ENCODE results near the gene RPRD1B. TPM values are rescaled to one million over a fixed set of nuclear protein-coding genes. Genes with fewer than 3 reads are reported as not detected.

The RPRD1B gene
- total and polyA plus RNA-seq, 2 of the 13 experiments (the other 11 are each of a cell fraction or from before 2014, with no cell fraction given) = 31.1 to 41.5 TPM

DNA sequence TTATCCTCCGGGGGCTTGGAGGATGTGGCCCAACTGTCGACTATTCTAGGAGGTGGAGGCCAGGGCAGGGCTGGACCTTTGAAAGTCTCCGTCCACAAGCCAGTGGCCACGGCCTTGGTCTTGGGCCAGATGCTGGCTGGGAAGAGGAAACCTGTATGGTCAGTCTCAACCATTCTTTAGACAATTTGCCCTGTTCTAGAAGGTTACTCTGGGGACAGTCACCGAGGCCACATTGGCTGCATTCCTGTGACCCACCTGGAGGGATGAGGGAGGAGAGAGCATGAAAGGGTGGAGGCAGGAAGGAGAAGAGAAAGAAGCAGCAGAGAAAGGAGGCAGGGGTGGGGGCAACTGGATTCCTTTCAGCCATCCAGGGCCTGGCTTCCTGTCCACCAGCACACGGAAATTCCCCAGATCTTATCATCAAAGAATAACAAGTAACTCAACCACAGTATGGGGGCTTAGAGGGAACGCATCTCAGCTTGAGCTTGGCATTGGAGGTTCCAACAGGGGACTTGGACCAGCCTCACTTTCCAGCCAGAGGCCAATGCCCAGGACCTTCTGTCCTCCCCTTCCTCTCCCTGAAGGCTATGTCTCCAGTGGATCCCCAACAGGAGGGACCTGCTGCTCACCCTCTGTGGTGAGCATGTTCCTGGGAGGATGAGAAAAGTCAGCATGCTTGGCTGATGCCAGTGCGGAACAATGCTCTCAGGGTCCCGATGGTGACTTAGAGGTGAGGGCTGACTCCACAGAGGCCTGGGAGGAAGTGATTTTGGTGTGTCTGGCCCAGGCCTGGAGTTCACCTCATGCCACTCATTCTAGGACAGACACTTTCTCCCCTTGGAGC is 101.1 kb downstream of the RPRD1B start (continued):
- TF ChIP-seq HIVEP1 (CRISPR knock-in tag; IDR thresholded peaks at IDR 0.05) = peak; percentile 61
- no peak for TF ChIP-seq SSRP1 (CRISPR knock-in tag; IDR thresholded peaks at IDR 0.05)
- TF ChIP-seq, protein P1, sequence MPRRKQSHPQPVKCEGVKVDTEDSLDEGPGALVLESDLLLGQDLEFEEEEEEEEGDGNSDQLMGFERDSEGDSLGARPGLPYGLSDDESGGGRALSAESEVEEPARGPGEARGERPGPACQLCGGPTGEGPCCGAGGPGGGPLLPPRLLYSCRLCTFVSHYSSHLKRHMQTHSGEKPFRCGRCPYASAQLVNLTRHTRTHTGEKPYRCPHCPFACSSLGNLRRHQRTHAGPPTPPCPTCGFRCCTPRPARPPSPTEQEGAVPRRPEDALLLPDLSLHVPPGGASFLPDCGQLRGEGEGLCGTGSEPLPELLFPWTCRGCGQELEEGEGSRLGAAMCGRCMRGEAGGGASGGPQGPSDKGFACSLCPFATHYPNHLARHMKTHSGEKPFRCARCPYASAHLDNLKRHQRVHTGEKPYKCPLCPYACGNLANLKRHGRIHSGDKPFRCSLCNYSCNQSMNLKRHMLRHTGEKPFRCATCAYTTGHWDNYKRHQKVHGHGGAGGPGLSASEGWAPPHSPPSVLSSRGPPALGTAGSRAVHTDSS (CRISPR knock-in tag; conservative IDR thresholded peaks at IDR 0.05) = no peak
- no peak for TF ChIP-seq SUZ12 (IDR thresholded peaks at IDR 0.05; ENCODE audit: low read depth, low read length)
- no peak for TF ChIP-seq CENPX (CRISPR knock-in tag; IDR thresholded peaks at IDR 0.05)
- TF ChIP-seq MED13 (CRISPR knock-in tag; IDR thresholded peaks at IDR 0.05) = no peak
- TF ChIP-seq, protein P2, sequence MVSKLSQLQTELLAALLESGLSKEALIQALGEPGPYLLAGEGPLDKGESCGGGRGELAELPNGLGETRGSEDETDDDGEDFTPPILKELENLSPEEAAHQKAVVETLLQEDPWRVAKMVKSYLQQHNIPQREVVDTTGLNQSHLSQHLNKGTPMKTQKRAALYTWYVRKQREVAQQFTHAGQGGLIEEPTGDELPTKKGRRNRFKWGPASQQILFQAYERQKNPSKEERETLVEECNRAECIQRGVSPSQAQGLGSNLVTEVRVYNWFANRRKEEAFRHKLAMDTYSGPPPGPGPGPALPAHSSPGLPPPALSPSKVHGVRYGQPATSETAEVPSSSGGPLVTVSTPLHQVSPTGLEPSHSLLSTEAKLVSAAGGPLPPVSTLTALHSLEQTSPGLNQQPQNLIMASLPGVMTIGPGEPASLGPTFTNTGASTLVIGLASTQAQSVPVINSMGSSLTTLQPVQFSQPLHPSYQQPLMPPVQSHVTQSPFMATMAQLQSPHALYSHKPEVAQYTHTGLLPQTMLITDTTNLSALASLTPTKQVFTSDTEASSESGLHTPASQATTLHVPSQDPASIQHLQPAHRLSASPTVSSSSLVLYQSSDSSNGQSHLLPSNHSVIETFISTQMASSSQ (IDR thresholded peaks at IDR 0.05; ENCODE audit: low read depth) = no peak
- TF ChIP-seq, protein P2 (CRISPR knock-in tag; IDR thresholded peaks at IDR 0.05; ENCODE audit: borderline replicate concordance) = 0 out of 2 replicates have a peak, but pooled peaks have one; percentile 36
- TF ChIP-seq, protein P3, sequence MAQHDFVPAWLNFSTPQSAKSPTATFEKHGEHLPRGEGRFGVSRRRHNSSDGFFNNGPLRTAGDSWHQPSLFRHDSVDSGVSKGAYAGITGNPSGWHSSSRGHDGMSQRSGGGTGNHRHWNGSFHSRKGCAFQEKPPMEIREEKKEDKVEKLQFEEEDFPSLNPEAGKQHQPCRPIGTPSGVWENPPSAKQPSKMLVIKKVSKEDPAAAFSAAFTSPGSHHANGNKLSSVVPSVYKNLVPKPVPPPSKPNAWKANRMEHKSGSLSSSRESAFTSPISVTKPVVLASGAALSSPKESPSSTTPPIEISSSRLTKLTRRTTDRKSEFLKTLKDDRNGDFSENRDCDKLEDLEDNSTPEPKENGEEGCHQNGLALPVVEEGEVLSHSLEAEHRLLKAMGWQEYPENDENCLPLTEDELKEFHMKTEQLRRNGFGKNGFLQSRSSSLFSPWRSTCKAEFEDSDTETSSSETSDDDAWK (CRISPR knock-in tag; IDR thresholded peaks at IDR 0.05) = no peak
- 0 out of 2 replicates have a peak, but pooled peaks have one; percentile 17 for TF ChIP-seq ZNF451 (CRISPR knock-in tag; IDR thresholded peaks at IDR 0.05)
- no peak for TF ChIP-seq CHD4 (IDR thresholded peaks at IDR 0.05; ENCODE audit: borderline replicate concordance, low read length)
- no peak for TF ChIP-seq MLLT10 (CRISPR knock-in tag; IDR thresholded peaks at IDR 0.05)
- TF ChIP-seq, protein P4, sequence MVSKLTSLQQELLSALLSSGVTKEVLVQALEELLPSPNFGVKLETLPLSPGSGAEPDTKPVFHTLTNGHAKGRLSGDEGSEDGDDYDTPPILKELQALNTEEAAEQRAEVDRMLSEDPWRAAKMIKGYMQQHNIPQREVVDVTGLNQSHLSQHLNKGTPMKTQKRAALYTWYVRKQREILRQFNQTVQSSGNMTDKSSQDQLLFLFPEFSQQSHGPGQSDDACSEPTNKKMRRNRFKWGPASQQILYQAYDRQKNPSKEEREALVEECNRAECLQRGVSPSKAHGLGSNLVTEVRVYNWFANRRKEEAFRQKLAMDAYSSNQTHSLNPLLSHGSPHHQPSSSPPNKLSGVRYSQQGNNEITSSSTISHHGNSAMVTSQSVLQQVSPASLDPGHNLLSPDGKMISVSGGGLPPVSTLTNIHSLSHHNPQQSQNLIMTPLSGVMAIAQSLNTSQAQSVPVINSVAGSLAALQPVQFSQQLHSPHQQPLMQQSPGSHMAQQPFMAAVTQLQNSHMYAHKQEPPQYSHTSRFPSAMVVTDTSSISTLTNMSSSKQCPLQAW (CRISPR knock-in tag; IDR thresholded peaks at IDR 0.05) = no peak; the same call in 1 of the 2 replicates
- 0 out of 2 replicates have a peak, but pooled peaks have one; percentile 25 for TF ChIP-seq ZNF614 (CRISPR knock-in tag; IDR thresholded peaks at IDR 0.05; ENCODE audit: borderline replicate concordance)
- TF ChIP-seq PCBP1 (IDR thresholded peaks at IDR 0.05; ENCODE audit: borderline replicate concordance, low read depth, low read length) = no peak
- TF ChIP-seq, protein P5, sequence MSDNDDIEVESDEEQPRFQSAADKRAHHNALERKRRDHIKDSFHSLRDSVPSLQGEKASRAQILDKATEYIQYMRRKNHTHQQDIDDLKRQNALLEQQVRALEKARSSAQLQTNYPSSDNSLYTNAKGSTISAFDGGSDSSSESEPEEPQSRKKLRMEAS (IDR thresholded peaks at IDR 0.05) = 0 out of 2 replicates have a peak, but pooled peaks have one; percentile 23
- no peak for TF ChIP-seq SRF (IDR thresholded peaks at IDR 0.05; ENCODE audit: low read depth, low read length)
- TF ChIP-seq ZNF777 (CRISPR knock-in tag; IDR thresholded peaks at IDR 0.05) = no peak
- 0 out of 2 replicates have a peak, but pooled peaks have one; percentile 19 for TF ChIP-seq ZNF605 (CRISPR knock-in tag; IDR thresholded peaks at IDR 0.05)
- no peak for TF ChIP-seq ZNF724P (CRISPR knock-in tag; IDR thresholded peaks at IDR 0.05; ENCODE audit: borderline replicate concordance)
- no peak for TF ChIP-seq ZNF543 (CRISPR knock-in tag; IDR thresholded peaks at IDR 0.05)
- TF ChIP-seq TMF1 (CRISPR knock-in tag; IDR thresholded peaks at IDR 0.05; ENCODE audit: low read depth) = no peak
